OCI-LY3 (cell line): ENCODE results near the gene THOC5.

Source experiments
- H2AFZ ChIP-seq: fragments of 200-600, 300-600 bp; shearing (Covaris generic); 2 replicates; pipeline ENCODE4 v1.6.0; 2014; ENCODE audit warnings: antibody characterized with exemption, low read depth, low read length
- H3K27ac ChIP-seq: fragments of 200-600, 300-600 bp; sonication (generic); 2 replicates; pipeline ENCODE4 v1.5.1; 2014; ENCODE audit warnings: mild to moderate bottlenecking, low read length, moderate library complexity, mixed read lengths
- H3K27me3 ChIP-seq: fragments of 200-600, 300-600 bp; sonication (generic); 2 replicates; pipeline ENCODE4 v1.6.1; 2014; ENCODE audit warnings: low read depth, low read length, mixed read lengths
- H3K36me3 ChIP-seq: fragments of 200-600, 300-600 bp; sonication (generic); replicated peaks from 2 replicates; pipeline ENCODE3; 2014; ENCODE audit warnings: low read depth, low read length, mixed read lengths
- H3K4me1 ChIP-seq: fragments of 300-600, 200-600 bp; sonication (generic); 2 replicates; pipeline ENCODE4 v1.6.1; 2014; ENCODE audit warnings: low read length, mixed read lengths
- H3K4me2 ChIP-seq: fragments of 200-600, 300-600 bp; sonication (generic); 2 replicates; pipeline ENCODE4 v1.6.1; 2014; ENCODE audit warnings: low read length, mixed read lengths
- H3K4me3 ChIP-seq: fragments of 300-600, 200-600 bp; sonication (generic); 2 replicates; pipeline ENCODE4 v1.5.1; 2014; ENCODE audit warnings: antibody characterized with exemption, mild to moderate bottlenecking, low read length, moderate library complexity
- H3K79me2 ChIP-seq: fragments of 300-600, 200-600 bp; shearing (Covaris generic); 2 replicates; pipeline ENCODE4 v1.6.1; 2014; ENCODE audit warnings: mild to moderate bottlenecking, low read length, mixed read lengths
- H3K9ac ChIP-seq: fragments of 300-600, 200-600 bp; shearing (Covaris generic); 2 replicates; pipeline ENCODE4 v1.6.0; 2014; ENCODE audit warnings: mild to moderate bottlenecking, low read length, moderate library complexity
- H3K9me3 ChIP-seq: fragments of 200-600, 300-600 bp; shearing (Covaris generic); 2 replicates; pipeline ENCODE4 v1.6.1; 2014; ENCODE audit warnings: low read length, mixed read lengths; ENCODE audit not compliant: insufficient read depth
- H4K20me1 ChIP-seq: fragments of 200-600, 300-600 bp; sonication (generic); 2 replicates; pipeline ENCODE4 v1.6.1; 2016; ENCODE audit warnings: low read length, mixed read lengths; ENCODE audit not compliant: insufficient read depth
- EZH2phosphoT487 ChIP-seq: fragments of 200-600 bp; shearing (Covaris generic); IDR thresholded peaks from 2 replicates; pipeline ENCODE4 v1.6.1; 2018; ENCODE audit warnings: antibody characterized with exemption, mixed run types, low read depth
- TF ChIP-seq, protein P1 (sequence below): fragments of 200-600, 300-600 bp; sonication (generic); IDR thresholded peaks from 2 replicates; pipeline ENCODE4 v1.5.1; 2014; ENCODE audit warnings: antibody characterized with exemption, low read length, low read depth

THOC5 gene

DNA sequence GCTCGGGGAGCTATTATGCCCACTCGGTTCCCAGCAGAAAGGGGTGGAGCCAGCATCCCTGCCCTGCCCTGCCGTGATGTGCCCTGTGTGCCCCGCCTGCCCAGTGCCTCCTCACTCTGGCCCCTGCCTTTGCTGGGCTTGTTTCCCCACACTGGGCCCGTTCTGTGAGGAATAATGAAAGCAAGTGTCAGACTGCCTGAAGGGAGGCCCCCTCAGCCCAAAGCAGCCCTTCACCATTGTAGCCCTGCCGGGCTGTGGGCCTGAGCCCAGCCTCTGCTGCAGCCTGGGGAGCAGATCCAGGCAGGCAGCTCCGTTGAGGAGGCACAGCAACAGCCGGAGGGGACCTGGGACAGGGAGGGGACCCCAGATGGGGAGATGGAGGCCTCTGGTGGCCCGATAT is 93.8 kb downstream of the THOC5 start:
- H2AFZ ChIP-seq, result no peak overlapping the region

GRCh38 chr22:29458551-29458950 is 95.0 kb downstream of the THOC5 start:
- H3K79me2 ChIP-seq, result no peaks in the 10 kb centered on the region
- H3K36me3 ChIP-seq, result no peaks in the 10 kb centered on the region
- no peak overlapping the region for H3K4me3 ChIP-seq
- no peaks in the 10 kb centered on the region for H3K9me3 ChIP-seq
- no peak overlapping the region for H3K9ac ChIP-seq
- peaks cover 3% of the 10 kb centered on the region; the same call in 1 of the 2 replicates for H3K4me1 ChIP-seq
- TF ChIP-seq, protein P1, sequence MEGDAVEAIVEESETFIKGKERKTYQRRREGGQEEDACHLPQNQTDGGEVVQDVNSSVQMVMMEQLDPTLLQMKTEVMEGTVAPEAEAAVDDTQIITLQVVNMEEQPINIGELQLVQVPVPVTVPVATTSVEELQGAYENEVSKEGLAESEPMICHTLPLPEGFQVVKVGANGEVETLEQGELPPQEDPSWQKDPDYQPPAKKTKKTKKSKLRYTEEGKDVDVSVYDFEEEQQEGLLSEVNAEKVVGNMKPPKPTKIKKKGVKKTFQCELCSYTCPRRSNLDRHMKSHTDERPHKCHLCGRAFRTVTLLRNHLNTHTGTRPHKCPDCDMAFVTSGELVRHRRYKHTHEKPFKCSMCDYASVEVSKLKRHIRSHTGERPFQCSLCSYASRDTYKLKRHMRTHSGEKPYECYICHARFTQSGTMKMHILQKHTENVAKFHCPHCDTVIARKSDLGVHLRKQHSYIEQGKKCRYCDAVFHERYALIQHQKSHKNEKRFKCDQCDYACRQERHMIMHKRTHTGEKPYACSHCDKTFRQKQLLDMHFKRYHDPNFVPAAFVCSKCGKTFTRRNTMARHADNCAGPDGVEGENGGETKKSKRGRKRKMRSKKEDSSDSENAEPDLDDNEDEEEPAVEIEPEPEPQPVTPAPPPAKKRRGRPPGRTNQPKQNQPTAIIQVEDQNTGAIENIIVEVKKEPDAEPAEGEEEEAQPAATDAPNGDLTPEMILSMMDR, result no peak
- TF ChIP-seq EZH2phosphoT487, result no peak
- no peak overlapping the region for H2AFZ ChIP-seq
- no peaks in the 10 kb centered on the region for H4K20me1 ChIP-seq
- H3K27ac ChIP-seq, result no peak overlapping the region
- no peak overlapping the region for H3K4me2 ChIP-seq
- H3K27me3 ChIP-seq, result no peaks in the 10 kb centered on the region; the same call in 1 of the 2 replicates

More for the DNA sequence above, 93.8 kb downstream of the THOC5 start:
- Histone ChIP-seq H3K27me3 (no peaks in the 10 kb centered on the region), H3K9me3 (no peaks in the 10 kb centered on the region), H3K9ac (no peak overlapping the region), H3K79me2 (no peaks in the 10 kb centered on the region), H3K4me1 (peaks cover 3% of the 10 kb centered on the region; the same call in 1 of the 2 replicates), H4K20me1 (no peaks in the 10 kb centered on the region), H3K36me3 (no peaks in the 10 kb centered on the region), H3K4me2 (no peak overlapping the region), H3K4me3 (no peak overlapping the region), H3K27ac (no peak overlapping the region)
- TF ChIP-seq, protein P1, result no peak
- TF ChIP-seq EZH2phosphoT487, result no peak

DNA sequence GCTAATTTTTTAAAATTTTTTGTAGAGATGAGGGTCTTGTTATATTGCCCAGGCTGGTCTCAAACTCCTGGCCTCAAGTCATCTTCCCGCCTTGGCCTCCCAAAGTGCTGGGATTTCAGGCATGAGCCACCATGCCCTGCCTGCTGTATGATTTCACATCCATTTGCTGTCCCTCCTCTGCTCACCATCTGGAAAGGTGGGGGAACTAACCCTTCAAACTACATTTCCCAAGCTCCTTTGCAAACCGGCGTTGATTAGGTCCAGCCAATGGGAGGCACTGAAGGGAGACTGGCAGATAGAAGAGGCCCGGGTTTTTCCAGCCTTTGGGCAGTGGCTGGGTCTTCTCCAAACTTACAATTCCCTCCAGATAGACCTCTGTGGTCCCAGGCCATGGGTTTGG is 95.8 kb downstream of the THOC5 start:
- Histone ChIP-seq H3K79me2 (no peaks in the 10 kb centered on the region), H3K27ac (no peak overlapping the region), H3K9me3 (no peaks in the 10 kb centered on the region), H3K9ac (no peak overlapping the region), H4K20me1 (no peaks in the 10 kb centered on the region), H3K36me3 (no peaks in the 10 kb centered on the region), H3K4me3 (no peak overlapping the region), H3K4me1 (peaks cover 3% of the 10 kb centered on the region; the same call in 1 of the 2 replicates), H2AFZ (peak overlapping the region; percentile 82), H3K4me2 (peak overlapping the region; percentile 54), H3K27me3 (no peaks in the 10 kb centered on the region; the same call in 1 of the 2 replicates)
- TF ChIP-seq, protein P1, result no peak
- no peak for TF ChIP-seq EZH2phosphoT487

GRCh38 chr22:29456211-29456671 is 97.3 kb downstream of the THOC5 start:
- no peaks in the 10 kb centered on the region for H3K9me3 ChIP-seq
- H3K27me3 ChIP-seq, result no peaks in the 10 kb centered on the region; the same call in 1 of the 2 replicates
- peaks cover 3% of the 10 kb centered on the region; the same call in 1 of the 2 replicates for H3K4me1 ChIP-seq
- H3K27ac ChIP-seq, result no peak overlapping the region
- no peak overlapping the region for H3K4me2 ChIP-seq
- no peaks in the 10 kb centered on the region for H3K79me2 ChIP-seq
- no peak overlapping the region for H3K4me3 ChIP-seq
- TF ChIP-seq EZH2phosphoT487, result no peak
- TF ChIP-seq, protein P1, result no peak
- H4K20me1 ChIP-seq, result no peaks in the 10 kb centered on the region
- H2AFZ ChIP-seq, result no peak overlapping the region
- no peak overlapping the region for H3K9ac ChIP-seq
- H3K36me3 ChIP-seq, result no peaks in the 10 kb centered on the region
